ENCODE data around the gene MRAP. TPM values are rescaled to one million over a fixed set of nuclear protein-coding genes. Genes with fewer than 3 reads are reported as not detected.

MRAP gene
- polyA plus RNA-seq, 1 donor from 2014 or later: not detected

DNA sequence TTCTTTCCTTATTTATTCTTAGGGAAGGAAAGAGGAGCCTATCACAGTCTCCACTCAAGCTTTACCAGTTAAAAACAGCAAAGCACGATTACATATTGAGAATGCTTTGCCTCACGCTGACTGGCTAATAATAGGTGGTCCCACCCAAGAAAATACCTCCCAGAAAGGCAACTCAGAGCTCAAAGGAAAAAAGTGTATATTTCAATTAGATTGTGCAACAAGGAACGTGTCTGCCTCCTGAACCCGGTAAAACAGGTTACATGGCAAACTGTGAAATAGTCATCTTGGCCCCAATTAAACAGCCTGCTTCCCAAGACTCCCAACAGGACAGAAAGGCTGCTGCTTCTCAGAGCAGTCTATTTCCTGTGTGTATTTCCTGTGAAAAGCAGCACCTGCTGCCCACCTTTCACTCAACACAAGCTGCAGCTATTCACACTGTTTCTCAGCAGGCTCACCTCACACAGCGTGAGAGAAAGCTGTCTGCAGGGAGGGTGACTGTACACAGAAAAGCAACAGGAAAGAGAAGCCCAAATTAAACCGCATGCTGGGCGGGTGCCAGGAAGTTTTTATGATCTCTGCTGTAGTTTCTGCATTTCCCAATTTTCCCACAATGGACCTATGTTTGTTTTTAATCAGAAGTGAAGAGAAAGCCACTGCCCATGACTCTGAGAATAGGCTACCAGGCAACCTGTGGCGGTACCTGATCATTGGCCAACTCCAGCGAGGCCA, 50.1 kb downstream of the MRAP start:
- H3K79me2 ChIP-seq (replicated peaks; ENCODE audit: insufficient read depth, low read length): no peaks in the 10 kb centered on the region
- no peak overlapping the region for H3K27ac ChIP-seq (ENCODE audit: low read length)
- peaks cover 14% of the 10 kb centered on the region for H3K36me3 ChIP-seq (ENCODE audit: insufficient read depth, low read length)

GRCh38 chr21:32349333-32349944, 50.8 kb downstream of the MRAP start:
- Histone ChIP-seq H4K20me1 (ENCODE audit: insufficient read depth) (no peaks in the 10 kb centered on the region), H3K4me2 (ENCODE audit: low read length) (no peak overlapping the region), H3K27ac (ENCODE audit: low read length) (no peak overlapping the region), H3K36me3 (ENCODE audit: insufficient read depth, low read length) (peaks cover 14% of the 10 kb centered on the region), H3K79me2 (replicated peaks; ENCODE audit: insufficient read depth, low read length) (no peaks in the 10 kb centered on the region), H3K27me3 (ENCODE audit: insufficient read depth, low read depth, low read length) (no peaks in the 10 kb centered on the region), H2AFZ (ENCODE audit: low read depth, low read length) (no peak overlapping the region), H3F3A (ENCODE audit: insufficient read depth, low read length, poor library complexity, severe bottlenecking) (no peaks in the 10 kb centered on the region), H3K9me2 (ENCODE audit: insufficient read depth, low read length) (no peaks in the 10 kb centered on the region), H3K9ac (ENCODE audit: low read length) (no peak overlapping the region), H3K9me3 (ENCODE audit: low read length) (no peaks in the 10 kb centered on the region), H3K4me3 (ENCODE audit: low read length) (no peak overlapping the region)
- TF ChIP-seq, protein P1, sequence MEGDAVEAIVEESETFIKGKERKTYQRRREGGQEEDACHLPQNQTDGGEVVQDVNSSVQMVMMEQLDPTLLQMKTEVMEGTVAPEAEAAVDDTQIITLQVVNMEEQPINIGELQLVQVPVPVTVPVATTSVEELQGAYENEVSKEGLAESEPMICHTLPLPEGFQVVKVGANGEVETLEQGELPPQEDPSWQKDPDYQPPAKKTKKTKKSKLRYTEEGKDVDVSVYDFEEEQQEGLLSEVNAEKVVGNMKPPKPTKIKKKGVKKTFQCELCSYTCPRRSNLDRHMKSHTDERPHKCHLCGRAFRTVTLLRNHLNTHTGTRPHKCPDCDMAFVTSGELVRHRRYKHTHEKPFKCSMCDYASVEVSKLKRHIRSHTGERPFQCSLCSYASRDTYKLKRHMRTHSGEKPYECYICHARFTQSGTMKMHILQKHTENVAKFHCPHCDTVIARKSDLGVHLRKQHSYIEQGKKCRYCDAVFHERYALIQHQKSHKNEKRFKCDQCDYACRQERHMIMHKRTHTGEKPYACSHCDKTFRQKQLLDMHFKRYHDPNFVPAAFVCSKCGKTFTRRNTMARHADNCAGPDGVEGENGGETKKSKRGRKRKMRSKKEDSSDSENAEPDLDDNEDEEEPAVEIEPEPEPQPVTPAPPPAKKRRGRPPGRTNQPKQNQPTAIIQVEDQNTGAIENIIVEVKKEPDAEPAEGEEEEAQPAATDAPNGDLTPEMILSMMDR (IDR thresholded peaks at IDR 0.05; ENCODE audit: poor library complexity, severe bottlenecking): no peak
- TF ChIP-seq SMC3 (conservative IDR thresholded peaks at IDR 0.05; ENCODE audit: poor library complexity) (no peak), TAF1 (IDR thresholded peaks at IDR 0.05; ENCODE audit: low read depth) (no peak)

More for the DNA sequence above, 50.1 kb downstream of the MRAP start:
- Histone ChIP-seq H4K20me1 (ENCODE audit: insufficient read depth) (no peaks in the 10 kb centered on the region), H3K9me3 (ENCODE audit: low read length) (no peaks in the 10 kb centered on the region), H3K4me2 (ENCODE audit: low read length) (no peak overlapping the region), H3F3A (ENCODE audit: insufficient read depth, low read length, poor library complexity, severe bottlenecking) (no peaks in the 10 kb centered on the region), H3K4me3 (ENCODE audit: low read length) (no peak overlapping the region), H3K27me3 (ENCODE audit: insufficient read depth, low read depth, low read length) (no peaks in the 10 kb centered on the region), H2AFZ (ENCODE audit: low read depth, low read length) (no peak overlapping the region), H3K9me2 (ENCODE audit: insufficient read depth, low read length) (no peaks in the 10 kb centered on the region), H3K9ac (ENCODE audit: low read length) (no peak overlapping the region)
- TF ChIP-seq TAF1 (IDR thresholded peaks at IDR 0.05; ENCODE audit: low read depth): no peak

- no peaks in the 10 kb centered on the region for H4K20me1 ChIP-seq (ENCODE audit: insufficient read depth)
- H3K9me3 ChIP-seq (ENCODE audit: low read length): no peaks in the 10 kb centered on the region
- no peaks in the 10 kb centered on the region for H3K79me2 ChIP-seq (replicated peaks; ENCODE audit: insufficient read depth, low read length)
- H2AFZ ChIP-seq (ENCODE audit: low read depth, low read length): no peak overlapping the region
- no peaks in the 10 kb centered on the region for H3F3A ChIP-seq (ENCODE audit: insufficient read depth, low read length, poor library complexity, severe bottlenecking)
- TF ChIP-seq TAF1 (IDR thresholded peaks at IDR 0.05; ENCODE audit: low read depth) (no peak), MXI1 (conservative IDR thresholded peaks at IDR 0.05; ENCODE audit: poor library complexity, severe bottlenecking) (no peak), RAD21 (conservative IDR thresholded peaks at IDR 0.05) (no peak), POLR2AphosphoS5 (IDR thresholded peaks at IDR 0.05) (no peak), SMC3 (conservative IDR thresholded peaks at IDR 0.05; ENCODE audit: poor library complexity) (no peak), EP300 (conservative IDR thresholded peaks at IDR 0.05; ENCODE audit: poor library complexity, severe bottlenecking) (no peak), REST (IDR thresholded peaks at IDR 0.05; ENCODE audit: borderline replicate concordance) (no peak), EZH2 (IDR thresholded peaks at IDR 0.05; ENCODE audit: borderline replicate concordance, insufficient read depth, low read length, poor library complexity, severe bottlenecking) (no peak)
- TF ChIP-seq, protein P1 (IDR thresholded peaks at IDR 0.05; ENCODE audit: poor library complexity, severe bottlenecking): no peak
- no peak overlapping the region for H3K4me3 ChIP-seq (ENCODE audit: low read length)
- H3K27ac ChIP-seq (ENCODE audit: low read length): no peak overlapping the region
- H3K9me2 ChIP-seq (ENCODE audit: insufficient read depth, low read length): no peaks in the 10 kb centered on the region
- H3K36me3 ChIP-seq (ENCODE audit: insufficient read depth, low read length): peaks cover 13% of the 10 kb centered on the region
- no peak overlapping the region for H3K9ac ChIP-seq (ENCODE audit: low read length)
- no peaks in the 10 kb centered on the region for H3K27me3 ChIP-seq (ENCODE audit: insufficient read depth, low read depth, low read length)
- H3K4me2 ChIP-seq (ENCODE audit: low read length): no peak overlapping the region
Observed at GRCh38 chr21:32350211-32350980, 51.7 kb downstream of the MRAP start.

Data from neural cell (in vitro differentiated cells).